Measurements from ENCODE around the gene LAMA5. TPM values are rescaled to one million over a fixed set of nuclear protein-coding genes. Genes with fewer than 3 reads are reported as not detected.

LAMA5 gene
- total and polyA plus RNA-seq, 2 of the 8 experiments (the other 6 are each of a cell fraction or from before 2014, with no cell fraction given) = 34.4 to 225 TPM

GRCh38 chr20:62395311-62396242, 28.5 kb upstream of the LAMA5 start (continued):
- TF ChIP-seq, protein P1, sequence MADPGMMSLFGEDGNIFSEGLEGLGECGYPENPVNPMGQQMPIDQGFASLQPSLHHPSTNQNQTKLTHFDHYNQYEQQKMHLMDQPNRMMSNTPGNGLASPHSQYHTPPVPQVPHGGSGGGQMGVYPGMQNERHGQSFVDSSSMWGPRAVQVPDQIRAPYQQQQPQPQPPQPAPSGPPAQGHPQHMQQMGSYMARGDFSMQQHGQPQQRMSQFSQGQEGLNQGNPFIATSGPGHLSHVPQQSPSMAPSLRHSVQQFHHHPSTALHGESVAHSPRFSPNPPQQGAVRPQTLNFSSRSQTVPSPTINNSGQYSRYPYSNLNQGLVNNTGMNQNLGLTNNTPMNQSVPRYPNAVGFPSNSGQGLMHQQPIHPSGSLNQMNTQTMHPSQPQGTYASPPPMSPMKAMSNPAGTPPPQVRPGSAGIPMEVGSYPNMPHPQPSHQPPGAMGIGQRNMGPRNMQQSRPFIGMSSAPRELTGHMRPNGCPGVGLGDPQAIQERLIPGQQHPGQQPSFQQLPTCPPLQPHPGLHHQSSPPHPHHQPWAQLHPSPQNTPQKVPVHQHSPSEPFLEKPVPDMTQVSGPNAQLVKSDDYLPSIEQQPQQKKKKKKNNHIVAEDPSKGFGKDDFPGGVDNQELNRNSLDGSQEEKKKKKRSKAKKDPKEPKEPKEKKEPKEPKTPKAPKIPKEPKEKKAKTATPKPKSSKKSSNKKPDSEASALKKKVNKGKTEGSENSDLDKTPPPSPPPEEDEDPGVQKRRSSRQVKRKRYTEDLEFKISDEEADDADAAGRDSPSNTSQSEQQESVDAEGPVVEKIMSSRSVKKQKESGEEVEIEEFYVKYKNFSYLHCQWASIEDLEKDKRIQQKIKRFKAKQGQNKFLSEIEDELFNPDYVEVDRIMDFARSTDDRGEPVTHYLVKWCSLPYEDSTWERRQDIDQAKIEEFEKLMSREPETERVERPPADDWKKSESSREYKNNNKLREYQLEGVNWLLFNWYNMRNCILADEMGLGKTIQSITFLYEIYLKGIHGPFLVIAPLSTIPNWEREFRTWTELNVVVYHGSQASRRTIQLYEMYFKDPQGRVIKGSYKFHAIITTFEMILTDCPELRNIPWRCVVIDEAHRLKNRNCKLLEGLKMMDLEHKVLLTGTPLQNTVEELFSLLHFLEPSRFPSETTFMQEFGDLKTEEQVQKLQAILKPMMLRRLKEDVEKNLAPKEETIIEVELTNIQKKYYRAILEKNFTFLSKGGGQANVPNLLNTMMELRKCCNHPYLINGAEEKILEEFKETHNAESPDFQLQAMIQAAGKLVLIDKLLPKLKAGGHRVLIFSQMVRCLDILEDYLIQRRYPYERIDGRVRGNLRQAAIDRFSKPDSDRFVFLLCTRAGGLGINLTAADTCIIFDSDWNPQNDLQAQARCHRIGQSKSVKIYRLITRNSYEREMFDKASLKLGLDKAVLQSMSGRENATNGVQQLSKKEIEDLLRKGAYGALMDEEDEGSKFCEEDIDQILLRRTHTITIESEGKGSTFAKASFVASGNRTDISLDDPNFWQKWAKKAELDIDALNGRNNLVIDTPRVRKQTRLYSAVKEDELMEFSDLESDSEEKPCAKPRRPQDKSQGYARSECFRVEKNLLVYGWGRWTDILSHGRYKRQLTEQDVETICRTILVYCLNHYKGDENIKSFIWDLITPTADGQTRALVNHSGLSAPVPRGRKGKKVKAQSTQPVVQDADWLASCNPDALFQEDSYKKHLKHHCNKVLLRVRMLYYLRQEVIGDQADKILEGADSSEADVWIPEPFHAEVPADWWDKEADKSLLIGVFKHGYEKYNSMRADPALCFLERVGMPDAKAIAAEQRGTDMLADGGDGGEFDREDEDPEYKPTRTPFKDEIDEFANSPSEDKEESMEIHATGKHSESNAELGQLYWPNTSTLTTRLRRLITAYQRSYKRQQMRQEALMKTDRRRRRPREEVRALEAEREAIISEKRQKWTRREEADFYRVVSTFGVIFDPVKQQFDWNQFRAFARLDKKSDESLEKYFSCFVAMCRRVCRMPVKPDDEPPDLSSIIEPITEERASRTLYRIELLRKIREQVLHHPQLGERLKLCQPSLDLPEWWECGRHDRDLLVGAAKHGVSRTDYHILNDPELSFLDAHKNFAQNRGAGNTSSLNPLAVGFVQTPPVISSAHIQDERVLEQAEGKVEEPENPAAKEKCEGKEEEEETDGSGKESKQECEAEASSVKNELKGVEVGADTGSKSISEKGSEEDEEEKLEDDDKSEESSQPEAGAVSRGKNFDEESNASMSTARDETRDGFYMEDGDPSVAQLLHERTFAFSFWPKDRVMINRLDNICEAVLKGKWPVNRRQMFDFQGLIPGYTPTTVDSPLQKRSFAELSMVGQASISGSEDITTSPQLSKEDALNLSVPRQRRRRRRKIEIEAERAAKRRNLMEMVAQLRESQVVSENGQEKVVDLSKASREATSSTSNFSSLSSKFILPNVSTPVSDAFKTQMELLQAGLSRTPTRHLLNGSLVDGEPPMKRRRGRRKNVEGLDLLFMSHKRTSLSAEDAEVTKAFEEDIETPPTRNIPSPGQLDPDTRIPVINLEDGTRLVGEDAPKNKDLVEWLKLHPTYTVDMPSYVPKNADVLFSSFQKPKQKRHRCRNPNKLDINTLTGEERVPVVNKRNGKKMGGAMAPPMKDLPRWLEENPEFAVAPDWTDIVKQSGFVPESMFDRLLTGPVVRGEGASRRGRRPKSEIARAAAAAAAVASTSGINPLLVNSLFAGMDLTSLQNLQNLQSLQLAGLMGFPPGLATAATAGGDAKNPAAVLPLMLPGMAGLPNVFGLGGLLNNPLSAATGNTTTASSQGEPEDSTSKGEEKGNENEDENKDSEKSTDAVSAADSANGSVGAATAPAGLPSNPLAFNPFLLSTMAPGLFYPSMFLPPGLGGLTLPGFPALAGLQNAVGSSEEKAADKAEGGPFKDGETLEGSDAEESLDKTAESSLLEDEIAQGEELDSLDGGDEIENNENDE (IDR thresholded peaks at IDR 0.05; ENCODE audit: insufficient replicate concordance, low read length) = no peak
- TF ChIP-seq NANOG (IDR thresholded peaks at IDR 0.05; ENCODE audit: insufficient read depth, low read depth, low read length, poor library complexity, severe bottlenecking) = no peak
- TF ChIP-seq SIX5 (IDR thresholded peaks at IDR 0.05; ENCODE audit: low read depth, low read length) = no peak
- TF ChIP-seq YY1 (IDR thresholded peaks at IDR 0.05; ENCODE audit: low read depth, low read length) = no peak

Data from H1 (cell line).